ENCODE data around the gene CWF19L2. TPM values are rescaled to one million over a fixed set of nuclear protein-coding genes. Genes with fewer than 3 reads are reported as not detected.

Gene CWF19L2
- polyA plus RNA-seq, 1 donor = 9.4 TPM

DNA sequence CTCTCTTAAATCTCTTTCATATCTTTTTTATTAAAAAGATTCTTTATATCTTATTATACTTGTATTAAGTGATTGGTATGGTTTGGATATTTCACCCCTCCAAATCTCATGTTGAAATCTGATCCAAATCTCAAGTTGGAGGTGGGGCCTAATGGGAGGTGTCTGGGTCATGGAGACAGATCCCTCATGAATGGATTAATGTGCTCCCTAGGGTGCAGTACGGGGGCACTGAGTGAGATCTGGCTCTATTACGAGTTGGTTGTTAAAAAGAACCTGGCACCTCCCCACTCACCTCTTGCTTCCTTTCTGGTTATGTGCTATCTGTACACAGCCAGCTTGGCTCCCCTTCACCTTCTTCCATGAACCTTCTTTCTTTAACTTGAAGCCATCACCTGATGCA, 149.6 kb downstream of the CWF19L2 start:
- no peak for DNase-seq (ENCODE audit: low read depth)

DNA sequence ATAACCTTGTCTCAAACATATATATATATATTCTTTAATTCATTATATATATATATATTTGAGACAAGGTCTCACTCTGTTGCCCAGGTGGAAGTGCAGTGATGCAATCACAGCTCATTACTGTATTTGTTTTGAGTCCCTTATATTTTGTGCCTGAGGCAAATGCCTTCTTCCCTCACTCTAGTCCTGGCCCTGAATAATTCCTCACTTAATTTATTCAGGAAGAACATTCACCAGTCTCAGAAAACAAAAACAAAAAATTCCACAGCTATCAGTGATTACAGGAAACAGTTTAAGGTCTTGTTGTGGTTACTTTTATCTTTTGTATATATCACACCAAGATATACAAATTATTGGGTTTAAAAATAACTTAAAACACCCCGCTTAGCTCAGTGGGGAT, 155.7 kb downstream of the CWF19L2 start:
- DNase-seq (ENCODE audit: low read depth) = no peak

DNA sequence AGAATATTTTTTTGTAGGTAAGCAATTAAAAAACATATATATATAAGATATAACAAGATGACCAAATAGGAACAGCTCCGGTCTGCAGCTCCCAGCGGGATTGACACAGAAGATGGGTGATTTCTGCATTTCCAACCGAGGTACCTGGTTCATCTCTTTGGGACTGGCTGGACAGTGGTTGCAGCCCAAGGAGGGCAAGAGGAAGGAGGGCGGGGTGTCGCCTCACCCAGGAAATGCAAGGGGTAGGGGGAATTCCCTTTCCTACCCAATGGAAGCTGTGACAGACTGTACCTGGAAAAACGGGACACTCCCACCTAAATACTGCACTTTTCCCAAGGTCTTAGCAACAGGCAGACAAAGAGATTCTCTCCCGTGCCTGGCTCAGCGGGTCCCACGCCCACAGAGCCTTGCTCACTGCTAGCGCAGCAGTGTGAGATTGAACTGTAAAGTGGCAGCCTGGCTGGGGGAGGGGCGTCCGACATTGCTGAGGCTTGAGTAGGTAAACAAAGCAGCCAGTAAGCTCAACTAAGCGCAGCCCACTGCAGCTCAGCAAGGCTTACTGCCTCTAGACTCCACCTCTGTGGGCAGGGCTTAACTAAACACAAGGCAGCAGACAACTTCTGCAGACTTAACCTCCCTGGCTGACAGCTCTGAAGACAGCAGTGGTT, 163.8 kb downstream of the CWF19L2 start:
- DNase-seq (ENCODE audit: low read depth) = no peak

DNA sequence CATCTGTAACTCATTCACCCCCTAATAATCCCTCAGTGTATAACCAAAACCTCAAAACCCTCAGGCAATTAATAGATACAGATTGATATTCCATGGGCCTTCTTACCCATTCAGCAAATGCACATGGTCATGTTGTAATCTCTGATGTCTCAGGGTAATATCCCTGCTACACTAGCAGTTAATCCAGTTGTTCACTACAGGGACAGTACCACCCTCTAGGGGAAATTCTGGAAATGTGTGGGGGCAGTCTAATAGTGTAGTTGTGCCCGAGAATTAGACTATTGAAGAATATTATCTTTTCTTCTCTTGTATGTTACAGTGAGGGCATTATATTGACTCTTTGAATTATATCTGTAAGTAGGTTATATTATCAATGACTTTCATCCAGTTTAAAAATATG, 175.4 kb downstream of the CWF19L2 start:
- no peak for DNase-seq (ENCODE audit: low read depth)

Other genes starting within 250 kb of the CWF19L2 start
- 7.6 TPM for gene ALKBH8, start 107.9 kb upstream of the CWF19L2 start, polyA plus RNA-seq (ENCODE audit: insufficient read length)
- 3.5 TPM for gene ELMOD1, start 133.3 kb upstream of the CWF19L2 start, polyA plus RNA-seq (ENCODE audit: insufficient read length)

Data from forelimb muscle (tissue), 1 donor.